CD14-positive monocyte (primary cell): ENCODE data around the gene MAML3. TPM values are rescaled to one million over a fixed set of nuclear protein-coding genes. Genes with fewer than 3 reads are reported as not detected.

Experiments
- DNase-seq, 3 donors: peaks; one replicate each; pipeline ENCODE4 v3.0.0-alpha.2; 2011 to 2022
- H2AFZ ChIP-seq: 2 replicates; pipeline ENCODE4 v1.6.0; 2012; ENCODE audit warnings: mild to moderate bottlenecking, low read depth, low read length, inconsistent platforms; ENCODE audit not compliant: insufficient read depth, poor library complexity, severe bottlenecking
- H3K27ac ChIP-seq, 2 donors: 1 replicate in 1 of 2; 2 replicates in 1 of 2; pipeline ENCODE4 v1.5.1; 2012 to 2013; ENCODE audit warnings: low read length in 2 of 2, control low read depth in 1 of 2, inconsistent platforms in 1 of 2, low read depth in 1 of 2, mild to moderate bottlenecking in 1 of 2
- H3K27me3 ChIP-seq, 2 donors: one replicate each; pipeline versions ENCODE4 v1.6.0 to v1.6.1; 2011 to 2013; ENCODE audit warnings: low read length in 2 of 2; ENCODE audit not compliant: control insufficient read depth in 2 of 2, insufficient read depth in 2 of 2
- H3K36me3 ChIP-seq, 2 donors: replicated peaks in 1 of 2; 1 replicate in 1 of 2; 2 replicates in 1 of 2; pipeline versions ENCODE4 v1.5.1 to v1.6.1; 2012 to 2013; ENCODE audit warnings: low read length in 2 of 2, control low read depth in 1 of 2, inconsistent platforms in 1 of 2, mild to moderate bottlenecking in 1 of 2; ENCODE audit not compliant: insufficient read depth in 2 of 2, control insufficient read depth in 1 of 2
- H3K4me1 ChIP-seq, 2 donors: 1 replicate in 1 of 2; 2 replicates in 1 of 2; pipeline versions ENCODE4 v1.5.1 to v1.6.1; 2012 to 2013; ENCODE audit warnings: low read length in 2 of 2, control low read depth in 1 of 2, inconsistent platforms in 1 of 2, mild to moderate bottlenecking in 1 of 2, moderate library complexity in 1 of 2; ENCODE audit not compliant: insufficient read depth in 2 of 2, control insufficient read depth in 1 of 2
- H3K4me2 ChIP-seq: replicated peaks from 2 replicates; pipeline ENCODE3; 2012; ENCODE audit warnings: low read length, moderate library complexity, mild to moderate bottlenecking; ENCODE audit not compliant: poor library complexity, severe bottlenecking; ENCODE audit errors: extremely low read depth
- H3K4me3 ChIP-seq, 3 experiments: fragments of 200-600 bp in 1 of 3; sonication (generic) in 1 of 3; replicated peaks in 1 of 3; 1 replicate in 2 of 3; 2 replicates in 1 of 3; pipeline ENCODE4 v1.5.1; 2011 to 2013; ENCODE audit warnings: low read length in 3 of 3, mild to moderate bottlenecking in 3 of 3, control low read depth in 2 of 3, low read depth in 2 of 3, inconsistent platforms in 1 of 3, moderate library complexity in 1 of 3
- H3K79me2 ChIP-seq: 2 replicates; pipeline ENCODE4 v1.6.0; 2012; ENCODE audit warnings: mild to moderate bottlenecking, control low read depth, inconsistent platforms, low read length, moderate library complexity; ENCODE audit not compliant: insufficient read depth
- H3K9ac ChIP-seq: 2 replicates; pipeline ENCODE4 v1.6.0; 2017; ENCODE audit warnings: low read length, mild to moderate bottlenecking; ENCODE audit not compliant: insufficient read depth, poor library complexity, severe bottlenecking
- H3K9me3 ChIP-seq, 2 donors: replicated peaks in 1 of 2; 1 replicate in 1 of 2; 2 replicates in 1 of 2; pipeline versions ENCODE4 v1.5.1 to v1.6.1; 2012 to 2013; ENCODE audit warnings: low read length in 2 of 2, control low read depth in 1 of 2; ENCODE audit not compliant: control insufficient read depth in 1 of 2, insufficient read depth in 1 of 2
- H4K20me1 ChIP-seq: 2 replicates; pipeline ENCODE4 v1.6.0; 2012; ENCODE audit warnings: mild to moderate bottlenecking, low read length, control low read depth, moderate library complexity; ENCODE audit not compliant: insufficient read depth
- H3K27ac Mint-ChIP-seq, 7 donors: one replicate each; pipeline ENCODE4 v1.8.0; 2020; ENCODE audit warnings: mild to moderate bottlenecking in 7 of 7, mixed read lengths in 7 of 7, moderate library complexity in 6 of 7, inconsistent platforms in 2 of 7
- H3K27me3 Mint-ChIP-seq, 3 donors: one replicate each; pipeline ENCODE4 v1.8.0; 2021 to 2022; ENCODE audit warnings: low read depth in 3 of 3, mild to moderate bottlenecking in 3 of 3, mixed read lengths in 3 of 3, moderate library complexity in 3 of 3, inconsistent platforms in 1 of 3
- H3K36me3 Mint-ChIP-seq, 2 donors: one replicate each; pipeline ENCODE4 v1.8.0; 2020; ENCODE audit warnings: mixed read lengths in 2 of 2, inconsistent platforms in 1 of 2, mild to moderate bottlenecking in 1 of 2
- H3K4me1 Mint-ChIP-seq: one replicate; pipeline ENCODE4 v1.8.0; 2020; ENCODE audit warnings: mild to moderate bottlenecking, mixed read lengths
- H3K4me3 Mint-ChIP-seq, 2 donors: one replicate each; pipeline ENCODE4 v1.8.0; 2020; ENCODE audit warnings: mild to moderate bottlenecking in 2 of 2, mixed read lengths in 2 of 2, moderate library complexity in 1 of 2
- H3K9me3 Mint-ChIP-seq, 7 donors: one replicate each; pipeline ENCODE4 v1.8.0; 2020 to 2022; ENCODE audit warnings: mixed read lengths in 7 of 7, mild to moderate bottlenecking in 6 of 7, moderate library complexity in 6 of 7, inconsistent platforms in 2 of 7
- WGBS: methylation state at CpG from one replicate; pipeline ENCODE4 v1.1.5; 2013; ENCODE audit warnings: missing lambda C conversion rate; ENCODE audit not compliant: insufficient coverage; 5-methylcytosine and 5-hydroxymethylcytosine counted together
- intact Hi-C, 2 donors: fragments of 100-400 bp; cut with micrococcal nuclease; formaldehyde crosslinking; loops; one replicate each; pipeline versions ENCODE4 v1.15.0 to v1.15.1; 2023
- polyA plus RNA-seq, 3 donors: library from polyadenylated mRNA; depleted of rRNA in 1 of 3; unstranded in 2 of 3; stranded (reverse) in 1 of 3; fragments of 300-500 nt in 2 of 3; fragments of >200 nt in 1 of 3; fragmentation: Illumina TruSeq in 2 of 3; gene quantifications; 1 replicate in 2 of 3; 2 replicates in 1 of 3; pipeline ENCODE4 v1.2.3, GENCODE V29; 2012 to 2021
- TF ChIP-seq, protein P1 (sequence below): fragments of 200-600 bp; IDR thresholded peaks from one replicate; pipeline ENCODE4 v1.8.0; 2022; ENCODE audit warnings: antibody characterized with exemption, mild to moderate bottlenecking

MAML3 gene
- polyA plus RNA-seq, 3 donors = 1.5 to 6.5 (median 2.3) TPM

DNA sequence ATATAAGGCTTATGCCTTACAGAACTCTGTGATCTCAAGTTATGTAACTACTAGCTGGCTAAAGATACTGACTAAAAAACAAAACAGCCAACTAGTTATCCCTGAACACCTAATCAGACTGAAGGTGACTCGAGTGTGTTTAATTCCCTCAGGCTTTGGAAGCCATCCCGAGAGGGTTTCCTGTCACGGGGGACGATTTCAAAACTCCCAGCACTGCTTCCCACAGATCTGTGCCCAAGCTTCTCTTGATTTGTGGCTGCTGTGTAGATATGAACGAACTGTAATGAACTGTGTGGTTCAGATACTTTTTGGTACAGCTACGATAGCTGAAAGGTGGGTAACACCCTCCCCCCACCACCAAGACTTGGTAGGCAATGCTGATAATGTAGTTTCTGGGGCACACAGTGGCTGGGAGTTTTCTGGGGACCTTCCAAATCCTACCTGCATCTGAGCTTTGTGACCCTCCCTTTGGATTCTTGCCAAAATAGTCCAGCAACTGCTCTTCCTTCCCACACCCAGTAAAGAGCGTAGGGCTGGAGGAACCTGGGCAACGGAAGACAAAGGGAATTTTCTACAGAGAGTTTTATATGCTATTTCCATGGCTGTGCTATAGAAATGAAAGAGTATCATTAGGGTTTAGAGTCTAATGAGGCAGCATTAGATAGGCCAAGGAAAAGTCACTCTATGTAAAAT lies 339.5 kb downstream of the MAML3 start:
- H3K9me3 ChIP-seq = peaks cover 0 to 4% of the 10 kb centered on the region in 2 donors
- peak overlapping the region in 6 of 7 donors; percentile 30 to 83 (median 68) for H3K27ac Mint-ChIP-seq
- H3K27ac ChIP-seq = peak overlapping the region; percentile 37 to 68
- peaks cover 18% of the 10 kb centered on the region for H4K20me1 ChIP-seq
- H3K36me3 Mint-ChIP-seq = peaks cover 4 to 5% of the 10 kb centered on the region in 2 donors
- peaks cover 68% of the 10 kb centered on the region for H3K4me1 Mint-ChIP-seq
- H3K27me3 ChIP-seq = no peaks in the 10 kb centered on the region
- TF ChIP-seq, protein P1, sequence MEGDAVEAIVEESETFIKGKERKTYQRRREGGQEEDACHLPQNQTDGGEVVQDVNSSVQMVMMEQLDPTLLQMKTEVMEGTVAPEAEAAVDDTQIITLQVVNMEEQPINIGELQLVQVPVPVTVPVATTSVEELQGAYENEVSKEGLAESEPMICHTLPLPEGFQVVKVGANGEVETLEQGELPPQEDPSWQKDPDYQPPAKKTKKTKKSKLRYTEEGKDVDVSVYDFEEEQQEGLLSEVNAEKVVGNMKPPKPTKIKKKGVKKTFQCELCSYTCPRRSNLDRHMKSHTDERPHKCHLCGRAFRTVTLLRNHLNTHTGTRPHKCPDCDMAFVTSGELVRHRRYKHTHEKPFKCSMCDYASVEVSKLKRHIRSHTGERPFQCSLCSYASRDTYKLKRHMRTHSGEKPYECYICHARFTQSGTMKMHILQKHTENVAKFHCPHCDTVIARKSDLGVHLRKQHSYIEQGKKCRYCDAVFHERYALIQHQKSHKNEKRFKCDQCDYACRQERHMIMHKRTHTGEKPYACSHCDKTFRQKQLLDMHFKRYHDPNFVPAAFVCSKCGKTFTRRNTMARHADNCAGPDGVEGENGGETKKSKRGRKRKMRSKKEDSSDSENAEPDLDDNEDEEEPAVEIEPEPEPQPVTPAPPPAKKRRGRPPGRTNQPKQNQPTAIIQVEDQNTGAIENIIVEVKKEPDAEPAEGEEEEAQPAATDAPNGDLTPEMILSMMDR = no peak
- no peaks in the 10 kb centered on the region for H3K36me3 ChIP-seq
- WGBS = no CpG with 5 or more reads among the region's 8 CpGs
- peak in 2 of 3 donors; percentile 24 to 28 for DNase-seq
- intact Hi-C loops = loop anchor here in 1 of 2 donors (5.0 kb wide), 3 partner anchors 58 to 438 kb away; no protein-coding TSS in a partner anchor
- H3K9me3 Mint-ChIP-seq = peaks cover 0 to 6% (median 2%) of the 10 kb centered on the region in 7 donors
- H3K4me2 ChIP-seq = peak overlapping the region; percentile 50
- peak overlapping the region; percentile 57 for H2AFZ ChIP-seq
- H3K4me1 ChIP-seq = peaks cover 51 to 58% of the 10 kb centered on the region in 2 donors
- H3K4me3 ChIP-seq = peak overlapping the region in 1 of 3 experiments; percentile 32
- H3K79me2 ChIP-seq = peaks cover 12% of the 10 kb centered on the region
- H3K27me3 Mint-ChIP-seq = no peaks in the 10 kb centered on the region
- H3K9ac ChIP-seq = peak overlapping the region; percentile 2
- H3K4me3 Mint-ChIP-seq = peak overlapping the region; percentile 9 to 71

GRCh38 chr4:139813881-139814280 lies 340.1 kb downstream of the MAML3 start:
- peaks cover 12% of the 10 kb centered on the region for H3K79me2 ChIP-seq
- WGBS = no CpG with 5 or more reads among the region's 3 CpGs
- peak overlapping the region; percentile 50 for H3K4me2 ChIP-seq
- H3K9ac ChIP-seq = no peak overlapping the region
- TF ChIP-seq, protein P1 = no peak
- peak in 2 of 3 donors; percentile 21 to 24 for DNase-seq
- peaks cover 0 to 6% (median 2%) of the 10 kb centered on the region in 7 donors for H3K9me3 Mint-ChIP-seq
- H3K27me3 Mint-ChIP-seq = no peaks in the 10 kb centered on the region
- H3K4me3 Mint-ChIP-seq = peak overlapping the region in 1 of 2 donors; percentile 71
- H4K20me1 ChIP-seq = peaks cover 23% of the 10 kb centered on the region
- intact Hi-C loops = loop anchor here in 1 of 2 donors (5.0 kb wide), 1 partner anchor 77 kb away; no protein-coding TSS in a partner anchor
- H3K27ac Mint-ChIP-seq = peak overlapping the region in 4 of 7 donors; percentile 58 to 80 (median 74)
- no peaks in the 10 kb centered on the region for H3K36me3 ChIP-seq
- no peak overlapping the region for H3K27ac ChIP-seq
- H3K36me3 Mint-ChIP-seq = peaks cover 4% of the 10 kb centered on the region in 2 donors
- peak overlapping the region in 1 of 3 experiments; percentile 32 for H3K4me3 ChIP-seq
- no peaks in the 10 kb centered on the region for H3K27me3 ChIP-seq
- peaks cover 72% of the 10 kb centered on the region for H3K4me1 Mint-ChIP-seq
- no peak overlapping the region for H2AFZ ChIP-seq
- peaks cover 0 to 4% of the 10 kb centered on the region in 2 donors for H3K9me3 ChIP-seq
- peaks cover 57 to 62% of the 10 kb centered on the region in 2 donors for H3K4me1 ChIP-seq
